K562 treated with DMSO at 1 percent for 12 hours (cell line): Measurements from ENCODE around the gene LRP1-AS. TPM values are rescaled to one million over a fixed set of nuclear protein-coding genes. Genes with fewer than 3 reads are reported as not detected.

Experiments used
- total RNA-seq: library from RNA; unstranded; fragments of 300-600 nt; gene quantifications from 2 replicates; pipeline ENCODE4 v1.2.3, GENCODE V29; 2022; ENCODE audit not compliant: insufficient read depth

LRP1-AS gene
- total RNA-seq = not detected in 2 replicates

GRCh38 chr12:57146961-57147944, at the start of gene LRP1-AS:
Gene LRP1-AS (minus strand): TSS chr12:57147619.

GRCh38 chr12:57127726-57128518, 19.5 kb downstream of the LRP1-AS start, which contains the start of gene LRP1:
Gene LRP1 (plus strand): TSS chr12:57128483. CDS start chr12:57128965, 482 bp downstream.

GRCh38 chr12:57111031-57111734, 36.2 kb downstream of the LRP1-AS start, which contains the start of gene STAT6:
Gene STAT6 (minus strand): TSS chr12:57111362. CDS start chr12:57108278, 3,084 bp downstream.

Other genes with a start within 250 kb of the LRP1-AS start
- not detected in 2 replicates for gene SDR9C7, start 213.2 kb downstream of the LRP1-AS start, total RNA-seq
- gene RDH16, start 190.0 kb downstream of the LRP1-AS start, total RNA-seq = 0.34 and 0.65 TPM in 2 replicates
- 2.9 and 13.3 TPM in 2 replicates for gene ZBTB39, start 141.1 kb downstream of the LRP1-AS start, total RNA-seq
- gene TAC3, start 131.1 kb downstream of the LRP1-AS start, total RNA-seq = not detected in 2 replicates
- 0.21 TPM in 1 of 2 replicates, not detected in the other for gene MYO1A, start 97.5 kb downstream of the LRP1-AS start, total RNA-seq
- 9.3 and 40.5 TPM in 2 replicates for gene NEMP1, start 68.8 kb downstream of the LRP1-AS start, total RNA-seq
- gene NAB2, start 58.5 kb downstream of the LRP1-AS start, total RNA-seq = 28.3 and 31.9 TPM in 2 replicates
- 21.4 and 45.6 TPM in 2 replicates for gene STAT6, start 36.3 kb downstream of the LRP1-AS start, total RNA-seq
- 0.64 and 2.9 TPM in 2 replicates for gene LRP1, start 19.1 kb downstream of the LRP1-AS start, total RNA-seq
- 10.6 and 11.7 TPM in 2 replicates for gene NXPH4, start 69.2 kb upstream of the LRP1-AS start, total RNA-seq
- gene SHMT2, start 82.1 kb upstream of the LRP1-AS start, total RNA-seq = 394 and 460 TPM in 2 replicates
- 5.1 and 9.5 TPM in 2 replicates for gene STAC3, start 103.6 kb upstream of the LRP1-AS start, total RNA-seq